Kidney tubule cell (primary cell): ENCODE data around the gene MAPK8IP3.
A peak's percentile ranks its signal among the peaks of the same experiment; 100 is the strongest.

Experiments used
- DNase-seq: peaks from one replicate; pipeline ENCODE4 v3.0.0-alpha.2; 2018; ENCODE audit warnings: low spot score

MAPK8IP3 gene

GRCh38 chr16:1762196-1762878, 56.3 kb downstream of the MAPK8IP3 start:
- DNase-seq, result no peak

- no peak for DNase-seq
Measured at GRCh38 chr16:1762879-1763520, 57.0 kb downstream of the MAPK8IP3 start.

GRCh38 chr16:1763521-1764511, 57.8 kb downstream of the MAPK8IP3 start:
- no peak for DNase-seq

- no peak for DNase-seq
Measured at GRCh38 chr16:1764971-1765370, 59.0 kb downstream of the MAPK8IP3 start.

GRCh38 chr16:1765826-1766225, 59.8 kb downstream of the MAPK8IP3 start:
- no peak for DNase-seq

GRCh38 chr16:1766231-1766630, 60.2 kb downstream of the MAPK8IP3 start:
- no peak for DNase-seq

GRCh38 chr16:1766701-1767100, 60.7 kb downstream of the MAPK8IP3 start:
- DNase-seq, result no peak

GRCh38 chr16:1767116-1767994, 61.4 kb downstream of the MAPK8IP3 start:
- no peak for DNase-seq

- no peak for DNase-seq
Measured at GRCh38 chr16:1768061-1768766, 62.2 kb downstream of the MAPK8IP3 start.

GRCh38 chr16:1768767-1769401, 62.9 kb downstream of the MAPK8IP3 start:
- no peak for DNase-seq

GRCh38 chr16:1769402-1770300, 63.7 kb downstream of the MAPK8IP3 start:
- DNase-seq, result no peak

GRCh38 chr16:1770328-1771187, 64.6 kb downstream of the MAPK8IP3 start:
- peak; percentile 76 for DNase-seq

GRCh38 chr16:1771188-1771863, 65.3 kb downstream of the MAPK8IP3 start, which contains the start of gene NME3:
Gene NME3 (minus strand): TSS chr16:1771543. CDS start chr16:1771534, 9 bp downstream.
- DNase-seq, result peak; percentile 62

- no peak for DNase-seq
Measured at GRCh38 chr16:1771864-1772361, 65.9 kb downstream of the MAPK8IP3 start.

GRCh38 chr16:1772362-1772907, 66.4 kb downstream of the MAPK8IP3 start, which contains the start of gene EME2:
Gene EME2 (plus strand): TSS chr16:1772810. CDS start chr16:1773228, 418 bp downstream.
- peak; percentile 56 for DNase-seq

GRCh38 chr16:1772908-1773702, 67.1 kb downstream of the MAPK8IP3 start, which contains the start of gene MRPS34:
Gene MRPS34 (minus strand): TSS chr16:1773134. CDS start chr16:1773119, 15 bp downstream.
- DNase-seq, result peak; percentile 89
